GM12801 (cell line): ENCODE data around the gene SCAMP3.

Experiments used
- TF ChIP-seq, protein P1 (sequence below): IDR thresholded peaks from one replicate; pipeline ENCODE4 v1.5.1; 2011; ENCODE audit warnings: control low read depth; ENCODE audit not compliant: insufficient read length; ENCODE audit errors: extremely low read depth

The SCAMP3 gene

DNA sequence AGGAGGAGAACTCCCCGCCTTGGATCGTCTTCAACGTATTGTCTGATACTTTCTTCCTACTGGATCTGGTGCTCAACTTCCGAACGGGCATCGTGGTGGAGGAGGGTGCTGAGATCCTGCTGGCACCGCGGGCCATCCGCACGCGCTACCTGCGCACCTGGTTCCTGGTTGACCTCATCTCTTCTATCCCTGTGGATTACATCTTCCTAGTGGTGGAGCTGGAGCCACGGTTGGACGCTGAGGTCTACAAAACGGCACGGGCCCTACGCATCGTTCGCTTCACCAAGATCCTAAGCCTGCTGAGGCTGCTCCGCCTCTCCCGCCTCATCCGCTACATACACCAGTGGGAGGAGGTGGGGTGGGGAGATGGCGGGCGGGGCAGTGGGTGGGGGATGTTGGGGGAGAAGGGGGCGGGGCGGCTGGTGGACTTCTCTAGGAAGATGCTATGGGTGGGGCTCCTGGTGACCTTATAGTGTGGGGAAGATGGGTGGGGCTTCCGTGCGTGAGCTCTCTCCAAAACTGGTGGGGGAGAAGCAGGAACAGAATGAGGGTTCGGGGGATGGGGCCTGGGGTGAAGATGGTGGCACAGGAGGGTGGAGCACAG is 20.4 kb upstream of the SCAMP3 start:
- TF ChIP-seq, protein P1, sequence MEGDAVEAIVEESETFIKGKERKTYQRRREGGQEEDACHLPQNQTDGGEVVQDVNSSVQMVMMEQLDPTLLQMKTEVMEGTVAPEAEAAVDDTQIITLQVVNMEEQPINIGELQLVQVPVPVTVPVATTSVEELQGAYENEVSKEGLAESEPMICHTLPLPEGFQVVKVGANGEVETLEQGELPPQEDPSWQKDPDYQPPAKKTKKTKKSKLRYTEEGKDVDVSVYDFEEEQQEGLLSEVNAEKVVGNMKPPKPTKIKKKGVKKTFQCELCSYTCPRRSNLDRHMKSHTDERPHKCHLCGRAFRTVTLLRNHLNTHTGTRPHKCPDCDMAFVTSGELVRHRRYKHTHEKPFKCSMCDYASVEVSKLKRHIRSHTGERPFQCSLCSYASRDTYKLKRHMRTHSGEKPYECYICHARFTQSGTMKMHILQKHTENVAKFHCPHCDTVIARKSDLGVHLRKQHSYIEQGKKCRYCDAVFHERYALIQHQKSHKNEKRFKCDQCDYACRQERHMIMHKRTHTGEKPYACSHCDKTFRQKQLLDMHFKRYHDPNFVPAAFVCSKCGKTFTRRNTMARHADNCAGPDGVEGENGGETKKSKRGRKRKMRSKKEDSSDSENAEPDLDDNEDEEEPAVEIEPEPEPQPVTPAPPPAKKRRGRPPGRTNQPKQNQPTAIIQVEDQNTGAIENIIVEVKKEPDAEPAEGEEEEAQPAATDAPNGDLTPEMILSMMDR, result no peak

DNA sequence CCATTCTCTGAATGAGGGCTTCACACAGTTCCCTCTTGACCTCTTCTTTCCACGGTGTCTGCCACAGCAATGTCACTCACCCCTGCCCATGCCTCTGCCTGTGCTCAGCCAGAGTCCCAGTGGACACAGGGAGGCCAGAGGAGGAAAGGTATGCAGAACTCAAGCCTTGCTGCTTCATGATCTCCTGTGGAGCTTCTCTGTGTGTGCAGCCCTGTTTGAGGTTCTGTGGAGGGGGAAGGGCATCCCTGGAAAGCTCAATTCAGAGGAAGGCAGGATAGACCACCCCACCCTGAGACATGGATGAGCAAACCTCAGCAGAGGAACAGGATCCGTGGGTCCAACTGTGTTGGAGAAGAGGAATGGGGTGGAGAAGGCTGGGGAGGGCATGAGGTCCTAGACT is 17.1 kb upstream of the SCAMP3 start:
- TF ChIP-seq, protein P1, result no peak

DNA sequence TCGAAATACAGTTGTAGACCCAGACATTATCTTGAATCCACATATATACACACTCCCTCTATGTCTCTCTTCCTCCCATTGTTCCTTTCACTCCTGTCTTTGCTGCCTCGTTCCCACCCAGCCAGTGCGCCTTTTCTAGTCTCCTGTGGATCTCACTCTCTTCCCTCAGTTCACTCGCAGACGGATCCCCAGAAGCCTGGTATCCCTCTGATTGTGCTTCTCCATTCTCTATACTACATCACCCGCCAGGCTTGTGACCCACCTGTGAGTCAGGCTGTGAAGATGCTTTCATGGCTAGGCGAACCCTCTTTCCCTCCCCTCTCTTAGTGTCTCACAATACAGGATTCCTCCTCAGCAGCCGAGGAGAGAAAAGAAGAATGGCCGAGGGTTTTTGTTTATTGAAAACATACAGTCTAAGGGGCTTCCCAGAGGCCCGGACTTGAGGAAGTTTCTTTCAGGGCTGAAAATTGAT is 16.6 kb upstream of the SCAMP3 start:
- TF ChIP-seq, protein P1, result no peak

DNA sequence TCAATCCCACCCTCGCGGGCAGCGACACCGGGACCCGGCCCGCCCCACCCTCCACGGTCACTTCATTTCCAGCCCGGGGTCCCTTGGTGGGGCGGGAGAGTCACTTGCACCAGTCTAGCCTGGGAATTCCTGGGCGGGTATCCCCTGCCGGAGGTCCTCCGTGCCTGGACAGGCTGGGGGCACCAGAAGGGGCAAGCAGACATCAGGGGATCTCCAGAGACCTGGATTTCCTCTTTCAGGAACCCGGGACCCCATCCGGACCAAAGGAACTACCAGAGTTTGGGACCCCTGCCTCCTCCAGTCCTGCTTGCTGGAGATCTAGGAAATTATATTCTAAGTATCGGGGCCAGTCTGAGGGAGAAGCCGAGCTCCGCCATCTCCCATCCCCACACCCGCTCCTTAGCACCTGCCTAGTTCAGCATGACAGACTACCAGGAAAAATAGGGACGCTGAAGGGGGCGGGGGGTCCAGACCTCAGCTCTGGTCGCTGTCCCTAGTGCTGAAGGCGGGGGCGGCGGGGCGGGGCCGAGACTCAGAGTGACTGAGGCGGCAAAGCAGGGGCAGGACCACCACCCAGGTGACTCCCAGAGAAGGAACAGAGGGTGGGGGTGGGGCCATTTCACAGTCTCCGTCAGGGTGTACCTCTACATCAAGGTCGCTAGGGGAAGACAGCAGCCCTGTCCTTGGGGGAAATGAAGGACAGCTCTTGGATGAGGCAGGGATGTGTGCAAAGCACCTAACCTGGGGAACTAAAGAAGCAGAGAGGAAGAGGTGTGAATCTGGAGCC is 15.9 kb upstream of the SCAMP3 start:
- TF ChIP-seq, protein P1, result no peak

DNA sequence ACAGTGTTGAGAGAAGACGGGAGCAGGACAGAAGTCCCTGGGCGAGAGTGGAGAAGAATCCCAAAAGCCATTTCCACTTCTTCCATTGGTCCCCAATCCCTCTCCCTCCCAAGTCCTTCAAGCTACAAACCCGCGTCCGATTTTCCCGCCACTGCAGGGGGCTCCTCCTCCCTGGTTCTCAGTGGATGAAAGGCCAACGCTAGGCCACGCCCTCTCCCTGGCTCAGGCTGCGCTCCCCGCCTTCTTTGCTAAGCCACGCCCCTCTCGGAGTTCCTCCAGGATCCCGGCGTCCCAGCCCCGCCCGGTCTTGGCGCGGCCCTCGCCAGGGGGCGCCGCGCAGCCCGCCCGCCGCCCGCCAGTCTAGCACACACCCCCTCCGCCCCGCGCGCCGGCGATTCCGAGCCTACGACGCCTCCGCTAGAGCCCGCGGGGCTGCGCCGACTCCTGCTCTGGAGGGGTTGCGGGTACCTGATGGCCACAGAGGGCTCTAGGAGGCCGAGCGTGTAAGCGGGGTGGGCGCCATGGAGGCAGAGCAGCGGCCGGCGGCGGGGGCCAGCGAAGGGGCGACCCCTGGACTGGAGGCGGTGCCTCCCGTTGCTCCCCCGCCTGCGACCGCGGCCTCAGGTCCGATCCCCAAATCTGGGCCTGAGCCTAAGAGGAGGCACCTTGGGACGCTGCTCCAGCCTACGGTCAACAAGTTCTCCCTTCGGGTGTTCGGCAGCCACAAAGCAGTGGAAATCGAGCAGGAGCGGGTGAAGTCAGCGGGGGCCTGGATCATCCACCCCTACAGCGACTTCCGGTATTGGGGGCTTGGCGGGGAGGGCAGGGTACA is 15.1 kb upstream of the SCAMP3 start, which contains the start of gene HCN3:
HCN3 (plus strand) TSS at position 394 of the 832 bp plus-strand sequence; CDS start at position 522, 128 bp downstream.
- TF ChIP-seq, protein P1, result no peak

DNA sequence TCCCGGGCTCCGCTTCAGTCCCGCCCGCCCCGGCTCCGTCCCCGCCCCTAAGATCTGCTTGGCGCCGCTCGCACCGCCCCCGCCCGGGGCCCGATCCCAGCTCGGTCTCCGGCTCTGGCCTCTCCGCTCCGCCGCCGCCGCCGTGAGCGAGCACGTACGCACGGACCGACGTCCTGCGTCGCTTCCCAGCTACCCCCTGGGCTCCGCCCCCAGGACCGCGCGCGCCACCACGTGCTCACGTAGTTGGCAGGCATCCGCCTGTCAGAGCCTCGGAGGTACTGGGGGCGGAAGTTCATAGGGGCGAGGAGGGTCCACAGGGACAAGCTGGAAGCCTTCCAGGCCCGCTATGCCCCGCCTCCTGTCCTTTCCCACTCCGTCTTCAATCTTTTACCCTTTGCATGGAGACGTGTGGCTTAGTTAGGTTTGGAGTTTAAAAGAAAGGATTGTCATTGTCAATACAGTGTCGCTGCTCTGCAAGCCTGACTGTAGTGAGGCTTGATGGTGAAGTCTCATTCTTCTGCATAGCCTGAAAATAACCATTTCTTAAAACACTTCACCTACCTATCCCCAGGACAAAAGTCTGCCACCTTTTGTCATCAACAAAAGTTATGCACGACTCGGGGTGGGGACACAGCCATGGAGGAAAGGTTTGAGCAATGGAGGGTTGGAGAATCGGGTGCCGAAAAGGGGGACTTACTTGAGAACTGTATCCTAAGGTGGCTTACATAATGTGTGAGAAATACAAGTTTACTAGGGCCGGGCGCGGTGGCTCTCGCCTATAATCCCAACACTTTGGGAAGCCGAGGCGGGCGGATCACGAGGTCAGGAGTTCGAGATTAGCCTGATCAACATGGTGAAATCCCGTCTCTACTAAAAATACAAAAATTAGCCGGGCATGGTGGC is 11.4 kb upstream of the SCAMP3 start, which contains the start of gene CLK2:
CLK2 (minus strand) TSS at position 162 of the 903 bp plus-strand sequence. CDS start 2,527 bp downstream, outside the sequence.
- TF ChIP-seq, protein P1, result no peak
